Measurements from ENCODE around the gene AGMO. TPM values are rescaled to one million over a fixed set of nuclear protein-coding genes. Genes with fewer than 3 reads are reported as not detected.

AGMO gene
- total RNA-seq, 1 donor from 2014 or later, result 0.34 TPM

DNA sequence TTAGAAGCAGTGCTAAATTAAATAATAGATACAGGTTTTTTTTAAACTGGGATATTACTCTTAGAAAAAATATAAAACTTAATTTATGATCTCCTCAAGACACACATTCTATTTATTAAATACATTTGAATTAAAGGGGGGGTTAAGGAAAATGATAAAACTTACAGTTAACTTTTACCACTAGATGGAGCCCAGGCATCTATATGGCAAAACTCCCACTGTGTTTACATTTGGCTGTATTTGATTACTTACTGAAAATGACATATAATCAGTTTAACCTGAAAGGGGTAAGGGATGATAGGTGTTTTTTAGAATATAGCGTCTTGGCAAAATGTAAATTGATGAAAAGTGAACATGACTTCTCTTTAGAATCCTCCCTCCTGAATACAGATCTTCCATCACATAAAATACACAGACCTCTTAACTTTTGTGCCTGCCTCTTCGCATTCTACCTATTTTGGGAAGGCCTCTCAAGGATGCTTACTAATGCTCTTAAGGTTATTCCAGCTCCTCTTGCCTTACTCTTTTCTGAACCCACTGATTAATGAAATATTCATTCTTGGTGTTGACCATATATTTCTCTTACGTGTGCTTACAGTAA lies 235.7 kb downstream of the AGMO start:
- H4K20me1 ChIP-seq (ENCODE audit: insufficient read depth, low read length), result no peaks in the 10 kb centered on the region
- H3K4me1 Mint-ChIP-seq (ENCODE audit: low read depth, unreplicated experiment), result peaks cover 1% of the 10 kb centered on the region
- H3K4me3 Mint-ChIP-seq (ENCODE audit: unreplicated experiment), result no peak overlapping the region
- H3K9me3 Mint-ChIP-seq (ENCODE audit: unreplicated experiment), result no peaks in the 10 kb centered on the region
- no peaks in the 10 kb centered on the region for H3K4me1 ChIP-seq (ENCODE audit: insufficient read depth, low read length)
- H3K27me3 Mint-ChIP-seq (ENCODE audit: low read depth, unreplicated experiment), result no peaks in the 10 kb centered on the region
- no peaks in the 10 kb centered on the region for H3K36me3 Mint-ChIP-seq (ENCODE audit: low read depth, unreplicated experiment)
- H3K27ac ChIP-seq (ENCODE audit: low read depth, low read length), result no peak overlapping the region
- H3K27ac Mint-ChIP-seq (ENCODE audit: unreplicated experiment), result no peak overlapping the region
- H3K9ac ChIP-seq (ENCODE audit: low read length), result no peak overlapping the region
- no peak for FAIRE-seq
- no peak overlapping the region for H3K4me3 ChIP-seq (ENCODE audit: insufficient read depth, low read depth, low read length)
- TF ChIP-seq, protein P1, sequence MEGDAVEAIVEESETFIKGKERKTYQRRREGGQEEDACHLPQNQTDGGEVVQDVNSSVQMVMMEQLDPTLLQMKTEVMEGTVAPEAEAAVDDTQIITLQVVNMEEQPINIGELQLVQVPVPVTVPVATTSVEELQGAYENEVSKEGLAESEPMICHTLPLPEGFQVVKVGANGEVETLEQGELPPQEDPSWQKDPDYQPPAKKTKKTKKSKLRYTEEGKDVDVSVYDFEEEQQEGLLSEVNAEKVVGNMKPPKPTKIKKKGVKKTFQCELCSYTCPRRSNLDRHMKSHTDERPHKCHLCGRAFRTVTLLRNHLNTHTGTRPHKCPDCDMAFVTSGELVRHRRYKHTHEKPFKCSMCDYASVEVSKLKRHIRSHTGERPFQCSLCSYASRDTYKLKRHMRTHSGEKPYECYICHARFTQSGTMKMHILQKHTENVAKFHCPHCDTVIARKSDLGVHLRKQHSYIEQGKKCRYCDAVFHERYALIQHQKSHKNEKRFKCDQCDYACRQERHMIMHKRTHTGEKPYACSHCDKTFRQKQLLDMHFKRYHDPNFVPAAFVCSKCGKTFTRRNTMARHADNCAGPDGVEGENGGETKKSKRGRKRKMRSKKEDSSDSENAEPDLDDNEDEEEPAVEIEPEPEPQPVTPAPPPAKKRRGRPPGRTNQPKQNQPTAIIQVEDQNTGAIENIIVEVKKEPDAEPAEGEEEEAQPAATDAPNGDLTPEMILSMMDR (IDR thresholded peaks at IDR 0.05; ENCODE audit: insufficient read depth, low read depth, low read length), result peak; percentile 54
- TF ChIP-seq EZH2 (IDR thresholded peaks at IDR 0.05; ENCODE audit: insufficient read depth, low read length), result no peak
- H3K4me2 ChIP-seq (ENCODE audit: low read length), result no peak overlapping the region
- H3K36me3 ChIP-seq (ENCODE audit: insufficient read depth, low read length), result no peaks in the 10 kb centered on the region
- H2AFZ ChIP-seq (ENCODE audit: low read depth, low read length), result no peak overlapping the region
- H3K27me3 ChIP-seq (ENCODE audit: insufficient read depth, low read length), result peaks cover 2% of the 10 kb centered on the region
- DNase-seq (ENCODE audit: low read depth), result peak; percentile 18
- no peaks in the 10 kb centered on the region for H3K9me3 ChIP-seq (ENCODE audit: insufficient read depth, low read depth, low read length)
- H3K79me2 ChIP-seq (ENCODE audit: insufficient read depth, low read length), result no peaks in the 10 kb centered on the region

DNA sequence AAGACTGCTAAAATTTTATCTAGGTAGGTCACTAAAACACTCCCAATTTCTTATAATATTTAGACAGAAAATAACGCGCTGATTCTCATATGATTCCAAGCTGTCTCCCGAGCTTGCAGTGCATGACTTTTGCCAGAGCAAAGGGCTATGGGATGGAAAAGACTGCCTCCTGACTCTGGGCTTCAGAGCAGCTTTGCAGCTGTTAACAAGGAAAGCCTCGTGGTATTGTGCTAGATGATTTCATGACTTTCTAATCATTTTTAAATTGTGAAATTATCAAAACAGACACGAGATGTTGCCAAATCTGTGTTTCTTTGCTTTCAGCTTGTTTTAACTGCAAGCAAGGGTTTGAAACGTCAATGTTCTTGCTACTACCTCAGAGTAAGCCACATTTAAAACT lies 238.3 kb downstream of the AGMO start:
- TF ChIP-seq EZH2 (IDR thresholded peaks at IDR 0.05; ENCODE audit: insufficient read depth, low read length), result no peak
- TF ChIP-seq, protein P1 (IDR thresholded peaks at IDR 0.05; ENCODE audit: insufficient read depth, low read depth, low read length), result no peak
- no peak overlapping the region for H3K4me3 Mint-ChIP-seq (ENCODE audit: unreplicated experiment)
- Histone ChIP-seq H3K36me3 (ENCODE audit: insufficient read depth, low read length) (no peaks in the 10 kb centered on the region), H3K9me3 (ENCODE audit: insufficient read depth, low read depth, low read length) (no peaks in the 10 kb centered on the region), H3K4me3 (ENCODE audit: insufficient read depth, low read depth, low read length) (no peak overlapping the region), H3K4me1 (ENCODE audit: insufficient read depth, low read length) (no peaks in the 10 kb centered on the region), H3K9ac (ENCODE audit: low read length) (no peak overlapping the region), H3K27me3 (ENCODE audit: insufficient read depth, low read length) (no peaks in the 10 kb centered on the region), H3K79me2 (ENCODE audit: insufficient read depth, low read length) (no peaks in the 10 kb centered on the region), H3K27ac (ENCODE audit: low read depth, low read length) (no peak overlapping the region), H2AFZ (ENCODE audit: low read depth, low read length) (no peak overlapping the region), H4K20me1 (ENCODE audit: insufficient read depth, low read length) (no peaks in the 10 kb centered on the region), H3K4me2 (ENCODE audit: low read length) (no peak overlapping the region)
- H3K4me1 Mint-ChIP-seq (ENCODE audit: low read depth, unreplicated experiment), result peaks cover 2% of the 10 kb centered on the region
- no peak overlapping the region for H3K27ac Mint-ChIP-seq (ENCODE audit: unreplicated experiment)
- DNase-seq (ENCODE audit: low read depth) (no peak), FAIRE-seq (no peak)
- H3K9me3 Mint-ChIP-seq (ENCODE audit: unreplicated experiment), result no peaks in the 10 kb centered on the region
- no peaks in the 10 kb centered on the region for H3K36me3 Mint-ChIP-seq (ENCODE audit: low read depth, unreplicated experiment)
- no peaks in the 10 kb centered on the region for H3K27me3 Mint-ChIP-seq (ENCODE audit: low read depth, unreplicated experiment)

DNA sequence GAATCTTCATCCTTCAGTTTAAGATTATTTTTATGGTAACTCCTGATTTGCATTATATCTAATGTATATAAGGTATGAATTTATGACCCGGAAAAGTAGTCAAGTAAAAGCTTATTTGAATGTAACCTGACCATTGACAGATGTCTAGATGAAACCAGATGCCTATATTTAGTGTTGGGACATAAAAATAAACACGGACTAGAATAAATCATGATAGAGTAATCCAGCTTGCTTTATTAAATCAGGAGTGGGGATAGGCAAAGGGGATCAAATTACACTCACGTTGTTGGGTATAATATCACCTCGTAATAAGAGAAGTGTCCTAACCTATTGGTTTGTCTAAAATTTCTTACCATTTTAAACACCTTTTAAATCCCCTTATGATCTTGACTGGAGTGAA lies 244.6 kb downstream of the AGMO start:
- Mint-ChIP-seq H3K4me3 (ENCODE audit: unreplicated experiment) (no peak overlapping the region), H3K27ac (ENCODE audit: unreplicated experiment) (no peak overlapping the region), H3K36me3 (ENCODE audit: low read depth, unreplicated experiment) (no peaks in the 10 kb centered on the region), H3K27me3 (ENCODE audit: low read depth, unreplicated experiment) (no peaks in the 10 kb centered on the region), H3K9me3 (ENCODE audit: unreplicated experiment) (no peaks in the 10 kb centered on the region), H3K4me1 (ENCODE audit: low read depth, unreplicated experiment) (peaks cover 2% of the 10 kb centered on the region)
- Histone ChIP-seq H3K4me1 (ENCODE audit: insufficient read depth, low read length) (no peaks in the 10 kb centered on the region), H3K36me3 (ENCODE audit: insufficient read depth, low read length) (no peaks in the 10 kb centered on the region), H3K4me2 (ENCODE audit: low read length) (no peak overlapping the region), H3K9ac (ENCODE audit: low read length) (no peak overlapping the region), H3K9me3 (ENCODE audit: insufficient read depth, low read depth, low read length) (no peaks in the 10 kb centered on the region), H2AFZ (ENCODE audit: low read depth, low read length) (no peak overlapping the region), H4K20me1 (ENCODE audit: insufficient read depth, low read length) (no peaks in the 10 kb centered on the region), H3K27me3 (ENCODE audit: insufficient read depth, low read length) (no peaks in the 10 kb centered on the region), H3K79me2 (ENCODE audit: insufficient read depth, low read length) (no peaks in the 10 kb centered on the region), H3K4me3 (ENCODE audit: insufficient read depth, low read depth, low read length) (no peak overlapping the region), H3K27ac (ENCODE audit: low read depth, low read length) (no peak overlapping the region)
- DNase-seq (ENCODE audit: low read depth), result no peak
- no peak for TF ChIP-seq EZH2 (IDR thresholded peaks at IDR 0.05; ENCODE audit: insufficient read depth, low read length)
- TF ChIP-seq, protein P1 (IDR thresholded peaks at IDR 0.05; ENCODE audit: insufficient read depth, low read depth, low read length), result no peak
- FAIRE-seq, result no peak
